ENCODE results near the gene FBXW2.

Gene FBXW2

DNA sequence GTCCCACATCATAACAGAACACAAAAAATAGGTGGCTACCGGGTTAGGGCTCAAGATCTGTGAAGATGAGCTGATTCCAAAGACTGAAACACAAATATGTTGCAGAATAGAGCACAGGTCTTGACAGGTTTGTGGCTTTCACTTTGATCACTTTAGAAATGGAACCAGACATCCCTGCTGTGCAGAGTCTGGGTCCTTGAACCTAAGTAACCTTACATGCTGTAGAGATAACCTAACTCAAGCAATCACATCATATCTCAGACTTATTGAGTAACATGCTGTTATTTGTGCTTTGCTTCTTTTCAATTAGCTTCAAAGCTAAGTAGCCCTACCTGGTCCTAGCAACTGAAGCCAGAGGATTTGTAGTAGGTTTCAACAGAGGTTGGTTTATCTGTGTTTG, 24.3 kb downstream of the FBXW2 start:
- Histone ChIP-seq H3K27ac (peak overlapping the region; percentile 5), H3K4me3 (ENCODE audit: low read depth, low read length) (no peak overlapping the region), H3K36me3 (peaks cover 79% of the 10 kb centered on the region), H3K27me3 (ENCODE audit: insufficient read depth, low read depth, severe bottlenecking) (no peaks in the 10 kb centered on the region), H3K9me3 (ENCODE audit: severe bottlenecking) (no peaks in the 10 kb centered on the region)
- no peak for TF ChIP-seq CTCF (IDR thresholded peaks at IDR 0.05; ENCODE audit: low read depth, low read length)
- no peak for DNase-seq

GRCh38 chr9:120768247-120768646, 25.0 kb downstream of the FBXW2 start:
- H3K36me3 ChIP-seq, result peaks cover 80% of the 10 kb centered on the region
- DNase-seq, result no peak
- H3K9me3 ChIP-seq (ENCODE audit: severe bottlenecking), result no peaks in the 10 kb centered on the region
- no peaks in the 10 kb centered on the region for H3K27me3 ChIP-seq (ENCODE audit: insufficient read depth, low read depth, severe bottlenecking)
- H3K4me3 ChIP-seq (ENCODE audit: low read depth, low read length), result no peak overlapping the region
- H3K27ac ChIP-seq, result peak overlapping the region; percentile 5
- no peak for TF ChIP-seq CTCF (IDR thresholded peaks at IDR 0.05; ENCODE audit: low read depth, low read length)

GRCh38 chr9:120767451-120767850, 25.8 kb downstream of the FBXW2 start:
- no peak for TF ChIP-seq CTCF (IDR thresholded peaks at IDR 0.05; ENCODE audit: low read depth, low read length)
- Histone ChIP-seq H3K27me3 (ENCODE audit: insufficient read depth, low read depth, severe bottlenecking) (no peaks in the 10 kb centered on the region), H3K27ac (no peak overlapping the region; the same call in 1 of the 2 replicates), H3K9me3 (ENCODE audit: severe bottlenecking) (no peaks in the 10 kb centered on the region), H3K36me3 (peaks cover 80% of the 10 kb centered on the region), H3K4me3 (ENCODE audit: low read depth, low read length) (no peak overlapping the region)
- DNase-seq, result no peak

GRCh38 chr9:120765910-120766425, 27.2 kb downstream of the FBXW2 start:
- peak; percentile 70 for DNase-seq
- H3K27ac ChIP-seq, result peak overlapping the region; percentile 68
- H3K9me3 ChIP-seq (ENCODE audit: severe bottlenecking), result no peaks in the 10 kb centered on the region
- H3K4me3 ChIP-seq (ENCODE audit: low read depth, low read length), result no peak overlapping the region
- no peaks in the 10 kb centered on the region for H3K27me3 ChIP-seq (ENCODE audit: insufficient read depth, low read depth, severe bottlenecking)
- H3K36me3 ChIP-seq, result peaks cover 80% of the 10 kb centered on the region
- no peak for TF ChIP-seq CTCF (IDR thresholded peaks at IDR 0.05; ENCODE audit: low read depth, low read length)

DNA sequence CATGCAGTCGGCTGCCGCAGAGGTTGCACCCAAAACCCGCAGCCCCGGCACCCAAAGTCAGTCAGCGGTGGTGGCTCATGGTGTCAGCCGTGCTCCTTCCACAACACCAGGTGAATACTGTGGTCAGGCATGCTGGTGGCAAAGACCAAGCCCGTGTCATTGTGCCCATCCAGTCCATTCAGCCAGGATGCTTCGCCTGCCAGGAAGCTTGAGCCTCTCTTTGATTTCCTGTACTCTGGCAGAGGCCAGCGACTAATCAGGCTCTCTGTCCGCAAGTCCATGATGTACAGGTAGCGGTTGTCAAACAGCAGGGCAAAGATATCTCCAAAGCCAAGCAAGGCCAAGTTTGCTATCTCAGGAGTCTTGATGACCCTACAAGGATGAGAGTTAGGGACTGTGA, 28.7 kb downstream of the FBXW2 start:
- H3K4me3 ChIP-seq (ENCODE audit: low read depth, low read length), result no peak overlapping the region
- H3K27ac ChIP-seq, result no peak overlapping the region
- no peaks in the 10 kb centered on the region for H3K9me3 ChIP-seq (ENCODE audit: severe bottlenecking)
- DNase-seq, result no peak
- H3K27me3 ChIP-seq (ENCODE audit: insufficient read depth, low read depth, severe bottlenecking), result no peaks in the 10 kb centered on the region
- TF ChIP-seq CTCF (IDR thresholded peaks at IDR 0.05; ENCODE audit: low read depth, low read length), result no peak
- H3K36me3 ChIP-seq, result peaks cover 82% of the 10 kb centered on the region

- Histone ChIP-seq H3K27ac (no peak overlapping the region), H3K27me3 (ENCODE audit: insufficient read depth, low read depth, severe bottlenecking) (no peaks in the 10 kb centered on the region), H3K36me3 (peaks cover 59% of the 10 kb centered on the region), H3K9me3 (ENCODE audit: severe bottlenecking) (no peaks in the 10 kb centered on the region), H3K4me3 (ENCODE audit: low read depth, low read length) (no peak overlapping the region)
- no peak for DNase-seq
- no peak for TF ChIP-seq CTCF (IDR thresholded peaks at IDR 0.05; ENCODE audit: low read depth, low read length)
Observed at GRCh38 chr9:120761006-120761405, 32.2 kb downstream of the FBXW2 start.

All from WERI-Rb-1 (cell line).